ENCODE data around the gene MBD3L2.
A peak's percentile ranks its signal among the peaks of the same experiment; 100 is the strongest.
"Not testable (repeated sequence)": the region's sequence is repeated elsewhere in the genome, so short reads cannot be mapped to it uniquely, and the experiment has no call there.

DNA sequence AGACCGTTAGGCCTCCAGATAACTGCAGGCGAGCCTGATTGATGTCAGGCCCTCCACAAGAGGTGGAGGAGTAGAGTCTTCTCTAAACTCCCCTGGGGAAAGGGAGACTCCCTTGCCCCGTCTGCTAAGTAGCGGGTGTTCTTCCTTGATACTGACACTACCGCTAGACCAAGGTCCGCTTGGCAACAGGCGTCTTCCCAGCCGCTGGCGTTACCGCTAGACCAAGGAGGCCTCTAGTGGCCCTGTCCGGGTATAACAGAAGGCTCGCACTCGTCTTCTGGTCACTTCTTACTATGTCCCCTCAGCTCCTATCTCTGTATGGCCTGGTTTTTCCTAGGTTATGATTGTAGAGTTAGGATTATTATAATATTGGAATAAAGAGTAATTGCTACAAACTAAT lies 18.0 kb downstream of the MBD3L2 start:
- TF ChIP-seq POLR2A (conservative IDR thresholded peaks at IDR 0.05); TAF9B (IDR thresholded peaks at IDR 0.05; ENCODE audit: partially characterized antibody); POLR2AphosphoS5 (IDR thresholded peaks at IDR 0.05; ENCODE audit: control insufficient read depth, insufficient read depth, low read depth, low read length); RFX7 (CRISPR knock-in tag; IDR thresholded peaks at IDR 0.05): not testable (repeated sequence)
- TF ChIP-seq, protein P1, sequence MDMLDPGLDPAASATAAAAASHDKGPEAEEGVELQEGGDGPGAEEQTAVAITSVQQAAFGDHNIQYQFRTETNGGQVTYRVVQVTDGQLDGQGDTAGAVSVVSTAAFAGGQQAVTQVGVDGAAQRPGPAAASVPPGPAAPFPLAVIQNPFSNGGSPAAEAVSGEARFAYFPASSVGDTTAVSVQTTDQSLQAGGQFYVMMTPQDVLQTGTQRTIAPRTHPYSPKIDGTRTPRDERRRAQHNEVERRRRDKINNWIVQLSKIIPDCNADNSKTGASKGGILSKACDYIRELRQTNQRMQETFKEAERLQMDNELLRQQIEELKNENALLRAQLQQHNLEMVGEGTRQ (CRISPR knock-in tag; IDR thresholded peaks at IDR 0.05) = not testable (repeated sequence)
- TF ChIP-seq, protein P2, sequence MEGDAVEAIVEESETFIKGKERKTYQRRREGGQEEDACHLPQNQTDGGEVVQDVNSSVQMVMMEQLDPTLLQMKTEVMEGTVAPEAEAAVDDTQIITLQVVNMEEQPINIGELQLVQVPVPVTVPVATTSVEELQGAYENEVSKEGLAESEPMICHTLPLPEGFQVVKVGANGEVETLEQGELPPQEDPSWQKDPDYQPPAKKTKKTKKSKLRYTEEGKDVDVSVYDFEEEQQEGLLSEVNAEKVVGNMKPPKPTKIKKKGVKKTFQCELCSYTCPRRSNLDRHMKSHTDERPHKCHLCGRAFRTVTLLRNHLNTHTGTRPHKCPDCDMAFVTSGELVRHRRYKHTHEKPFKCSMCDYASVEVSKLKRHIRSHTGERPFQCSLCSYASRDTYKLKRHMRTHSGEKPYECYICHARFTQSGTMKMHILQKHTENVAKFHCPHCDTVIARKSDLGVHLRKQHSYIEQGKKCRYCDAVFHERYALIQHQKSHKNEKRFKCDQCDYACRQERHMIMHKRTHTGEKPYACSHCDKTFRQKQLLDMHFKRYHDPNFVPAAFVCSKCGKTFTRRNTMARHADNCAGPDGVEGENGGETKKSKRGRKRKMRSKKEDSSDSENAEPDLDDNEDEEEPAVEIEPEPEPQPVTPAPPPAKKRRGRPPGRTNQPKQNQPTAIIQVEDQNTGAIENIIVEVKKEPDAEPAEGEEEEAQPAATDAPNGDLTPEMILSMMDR (IDR thresholded peaks at IDR 0.05 in 2 of 3, conservative IDR thresholded peaks at IDR 0.05 in 1 of 3; ENCODE audit: insufficient read depth in 2 of 3, low read depth in 1 of 3, low read length in 3 of 3) = peak; percentile 46 to 57 (median 47); a peak in 5 of 6 replicates
